OCI-LY3 (cell line): ENCODE data around the gene DOCK1.

Source experiments
- EZH2phosphoT487 ChIP-seq: fragments of 200-600 bp; shearing (Covaris generic); IDR thresholded peaks from 2 replicates; pipeline ENCODE4 v1.6.1; 2018; ENCODE audit warnings: antibody characterized with exemption, mixed run types, low read depth
- TF ChIP-seq, protein P1 (sequence below): fragments of 200-600, 300-600 bp; sonication (generic); IDR thresholded peaks from 2 replicates; pipeline ENCODE4 v1.5.1; 2014; ENCODE audit warnings: antibody characterized with exemption, low read length, low read depth

DNA sequence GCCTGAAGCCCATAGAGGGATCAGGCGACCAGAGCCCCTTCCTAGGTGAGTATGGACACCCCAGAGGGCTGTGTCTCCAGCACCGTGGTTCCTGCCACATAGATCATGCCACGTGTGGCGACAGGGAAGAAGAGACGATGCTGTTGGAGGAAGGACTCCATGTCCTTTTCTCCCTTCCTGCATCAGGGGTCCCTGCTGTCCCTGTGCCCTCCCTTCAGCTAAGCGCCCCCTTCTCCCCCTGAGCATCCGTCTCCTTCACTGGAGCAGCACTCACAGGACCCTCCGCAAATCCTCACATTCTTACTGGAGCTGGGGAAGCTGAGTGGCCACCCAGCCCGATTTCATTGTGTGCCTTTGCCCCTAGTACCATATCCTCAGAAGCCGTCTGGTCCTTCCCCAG, 558.3 kb downstream of the DOCK1 start:
- TF ChIP-seq EZH2phosphoT487 = no peak
- TF ChIP-seq, protein P1, sequence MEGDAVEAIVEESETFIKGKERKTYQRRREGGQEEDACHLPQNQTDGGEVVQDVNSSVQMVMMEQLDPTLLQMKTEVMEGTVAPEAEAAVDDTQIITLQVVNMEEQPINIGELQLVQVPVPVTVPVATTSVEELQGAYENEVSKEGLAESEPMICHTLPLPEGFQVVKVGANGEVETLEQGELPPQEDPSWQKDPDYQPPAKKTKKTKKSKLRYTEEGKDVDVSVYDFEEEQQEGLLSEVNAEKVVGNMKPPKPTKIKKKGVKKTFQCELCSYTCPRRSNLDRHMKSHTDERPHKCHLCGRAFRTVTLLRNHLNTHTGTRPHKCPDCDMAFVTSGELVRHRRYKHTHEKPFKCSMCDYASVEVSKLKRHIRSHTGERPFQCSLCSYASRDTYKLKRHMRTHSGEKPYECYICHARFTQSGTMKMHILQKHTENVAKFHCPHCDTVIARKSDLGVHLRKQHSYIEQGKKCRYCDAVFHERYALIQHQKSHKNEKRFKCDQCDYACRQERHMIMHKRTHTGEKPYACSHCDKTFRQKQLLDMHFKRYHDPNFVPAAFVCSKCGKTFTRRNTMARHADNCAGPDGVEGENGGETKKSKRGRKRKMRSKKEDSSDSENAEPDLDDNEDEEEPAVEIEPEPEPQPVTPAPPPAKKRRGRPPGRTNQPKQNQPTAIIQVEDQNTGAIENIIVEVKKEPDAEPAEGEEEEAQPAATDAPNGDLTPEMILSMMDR = no peak
